Liver (tissue), 3 donors: Measurements from ENCODE around the gene FAM163A.

Experiments used
- ATF3 ChIP-seq: IDR thresholded peaks from 2 replicates; pipeline ENCODE4 v1.6.1; 2016; ENCODE audit warnings: antibody characterized with exemption
- CTCF ChIP-seq: fragments of 150-350 bp; IDR thresholded peaks from 2 replicates; pipeline ENCODE4 v1.5.1; 2017; ENCODE audit warnings: improper control_type of control experiment, low read depth, low read length; ENCODE audit not compliant: missing input control
- JUND ChIP-seq, 2 donors: IDR thresholded peaks; 2 replicates each; pipeline ENCODE4 v1.6.1; 2016; ENCODE audit warnings: antibody characterized with exemption in 2 of 2
- MAX ChIP-seq: IDR thresholded peaks from 2 replicates; pipeline ENCODE4 v1.6.1; 2016; ENCODE audit warnings: antibody characterized with exemption
- RAD21 ChIP-seq, 2 donors: IDR thresholded peaks; 2 replicates each; pipeline ENCODE4 v1.6.1; 2016; ENCODE audit warnings: antibody characterized with exemption in 2 of 2, mild to moderate bottlenecking in 2 of 2
- SP1 ChIP-seq: IDR thresholded peaks from 2 replicates; pipeline ENCODE4 v1.6.1; 2018; ENCODE audit warnings: antibody characterized with exemption, mild to moderate bottlenecking
- TAF1 ChIP-seq: conservative IDR thresholded peaks from 2 replicates; pipeline ENCODE4 v1.6.1; 2016; ENCODE audit warnings: antibody characterized with exemption, mild to moderate bottlenecking
- donor health status: healthy.
- donor health status: healthy.

GRCh38 chr1:179709841-179710329, 33.2 kb upstream of the FAM163A start:
- TF ChIP-seq JUND (IDR thresholded peaks at IDR 0.05) = no peak
- TF ChIP-seq MAX = no peak
- no peak for TF ChIP-seq TAF1
- no peak for TF ChIP-seq CTCF
- peak; percentile 51 for TF ChIP-seq SP1
- TF ChIP-seq ATF3 = no peak
- TF ChIP-seq RAD21 (IDR thresholded peaks at IDR 0.05) = peak; percentile 15 to 32
